GM12801 (cell line): Measurements from ENCODE around the gene FAM237A.

ENCODE experiments used
- TF ChIP-seq, protein P1 (sequence below): IDR thresholded peaks from one replicate; pipeline ENCODE4 v1.5.1; 2011; ENCODE audit warnings: control low read depth; ENCODE audit not compliant: insufficient read length; ENCODE audit errors: extremely low read depth

The FAM237A gene

GRCh38 chr2:206688990-206689389, 46.7 kb downstream of the FAM237A start:
- TF ChIP-seq, protein P1, sequence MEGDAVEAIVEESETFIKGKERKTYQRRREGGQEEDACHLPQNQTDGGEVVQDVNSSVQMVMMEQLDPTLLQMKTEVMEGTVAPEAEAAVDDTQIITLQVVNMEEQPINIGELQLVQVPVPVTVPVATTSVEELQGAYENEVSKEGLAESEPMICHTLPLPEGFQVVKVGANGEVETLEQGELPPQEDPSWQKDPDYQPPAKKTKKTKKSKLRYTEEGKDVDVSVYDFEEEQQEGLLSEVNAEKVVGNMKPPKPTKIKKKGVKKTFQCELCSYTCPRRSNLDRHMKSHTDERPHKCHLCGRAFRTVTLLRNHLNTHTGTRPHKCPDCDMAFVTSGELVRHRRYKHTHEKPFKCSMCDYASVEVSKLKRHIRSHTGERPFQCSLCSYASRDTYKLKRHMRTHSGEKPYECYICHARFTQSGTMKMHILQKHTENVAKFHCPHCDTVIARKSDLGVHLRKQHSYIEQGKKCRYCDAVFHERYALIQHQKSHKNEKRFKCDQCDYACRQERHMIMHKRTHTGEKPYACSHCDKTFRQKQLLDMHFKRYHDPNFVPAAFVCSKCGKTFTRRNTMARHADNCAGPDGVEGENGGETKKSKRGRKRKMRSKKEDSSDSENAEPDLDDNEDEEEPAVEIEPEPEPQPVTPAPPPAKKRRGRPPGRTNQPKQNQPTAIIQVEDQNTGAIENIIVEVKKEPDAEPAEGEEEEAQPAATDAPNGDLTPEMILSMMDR: no peak

DNA sequence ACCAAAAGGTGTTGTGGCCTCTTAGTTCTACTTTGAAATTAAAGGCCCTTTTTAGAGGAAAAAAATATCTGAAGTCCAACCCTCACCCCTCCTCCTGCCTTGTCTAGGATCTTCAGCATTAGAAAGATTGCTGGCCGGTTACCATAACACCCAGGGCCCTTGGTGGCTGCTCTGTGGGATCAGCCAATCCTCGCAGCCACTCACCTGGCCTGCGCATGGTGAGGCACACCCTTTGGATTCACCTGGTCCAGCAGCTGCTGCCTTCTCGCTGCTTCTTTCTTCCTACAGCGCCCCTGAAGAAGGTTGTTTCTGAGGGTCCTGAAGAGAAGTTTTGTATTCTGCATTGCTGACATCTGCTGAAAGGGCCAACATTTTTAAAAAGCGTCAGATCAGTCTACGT, 50.7 kb downstream of the FAM237A start:
- TF ChIP-seq, protein P1: no peak

DNA sequence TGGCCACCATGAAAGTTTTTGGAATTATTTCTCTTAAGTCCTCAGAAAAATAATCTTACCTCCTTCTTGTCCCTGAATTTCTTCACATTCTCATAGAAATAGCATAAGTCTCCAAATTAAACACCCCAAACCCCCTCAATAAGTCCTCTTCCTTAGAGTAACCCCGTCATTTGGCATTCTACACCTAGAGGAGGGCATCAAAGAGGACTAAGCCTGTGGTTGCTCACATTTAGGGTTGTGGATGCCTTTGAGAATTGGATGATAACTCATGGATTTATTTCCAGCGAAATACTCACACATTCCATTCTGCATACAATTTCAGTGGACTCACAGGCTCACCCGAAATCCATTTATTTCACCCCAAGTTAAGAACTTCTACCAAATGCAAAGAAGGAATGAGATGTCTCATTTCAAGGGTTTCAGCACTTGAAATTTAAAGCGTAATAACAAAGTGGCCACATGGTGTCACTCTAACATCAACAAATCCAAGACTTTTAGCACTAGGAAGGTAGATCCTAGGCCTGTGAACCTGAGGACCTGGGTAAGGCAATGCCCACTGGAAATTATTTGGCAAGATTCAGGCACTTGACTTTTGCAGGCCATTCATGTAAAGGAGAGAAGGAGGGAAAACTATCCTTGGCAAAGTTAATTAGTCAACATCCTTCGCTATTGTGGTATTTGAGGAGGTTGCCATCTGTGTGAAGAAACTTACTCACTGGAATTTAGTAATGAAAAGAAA, 51.3 kb downstream of the FAM237A start:
- TF ChIP-seq, protein P1: no peak

- TF ChIP-seq, protein P1: no peak
Measured at GRCh38 chr2:206696910-206697309, 54.6 kb downstream of the FAM237A start.

DNA sequence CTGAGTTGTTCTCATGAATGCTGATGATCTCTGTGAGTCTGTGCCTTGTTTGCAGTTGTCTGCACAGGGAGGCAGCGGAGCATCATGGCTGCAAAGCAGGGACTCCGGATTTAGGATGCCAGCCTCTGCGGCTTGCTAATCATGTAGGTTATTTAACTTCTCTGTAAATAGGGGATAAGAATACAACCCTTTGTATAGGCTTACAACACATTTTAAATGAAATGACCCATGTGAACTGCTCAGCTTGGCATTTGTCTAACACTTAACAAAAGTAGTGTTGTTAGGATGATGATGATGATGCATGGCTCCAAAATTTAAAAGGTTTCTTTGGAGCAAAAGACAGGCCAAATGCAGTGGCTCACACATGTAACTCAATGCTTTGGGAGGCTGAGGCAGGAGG, 56.5 kb downstream of the FAM237A start:
- TF ChIP-seq, protein P1: no peak
